PC-3 (cell line): ENCODE data around the gene SLC15A1. TPM values are rescaled to one million over a fixed set of nuclear protein-coding genes. Genes with fewer than 3 reads are reported as not detected.
"Not testable (repeated sequence)": the region's sequence is repeated elsewhere in the genome, so short reads cannot be mapped to it uniquely, and the experiment has no call there.

Experiments used
- ATAC-seq: fragments of 200-7000 bp; cut with Tn5 transposase; 2 replicates; pipeline ENCODE4 v1.9.1; 2020; ENCODE audit warnings: mild to moderate bottlenecking, moderate library complexity
- BruUV-seq: library from RNA; stranded (reverse); fragments of 400-500 nt; replicated peaks from 2 replicates; lab custom pipeline; 2021; lab: Mats Ljungman, UMichigan
- CTCF ChIA-PET: fragments of 300-600 bp; sonication (Branson Sonifier 250); formaldehyde crosslinking; loops from one replicate; lab custom pipeline; 2022; ENCODE audit warnings: antibody characterized with exemption; lab: Charles Lee
- POLR2A ChIA-PET: fragments of 300-600 bp; sonication (Branson Sonifier 250); formaldehyde crosslinking; loops from one replicate; lab custom pipeline; 2022; ENCODE audit warnings: antibody characterized with exemption; ENCODE audit not compliant: unreplicated experiment; lab: Charles Lee
- DNase-seq: peaks from one replicate; pipeline ENCODE4 v3.0.0-alpha.2; 2015
- H2AFZ ChIP-seq: fragments of 300-600 bp; sonication (generic); 2 replicates; pipeline ENCODE4 v1.6.0; 2016; ENCODE audit warnings: antibody characterized with exemption, low read length
- H3F3A ChIP-seq: fragments of 300-600 bp; sonication (generic); one replicate; pipeline ENCODE4 v1.6.0; 2017; ENCODE audit warnings: antibody characterized with exemption, low read length, control low read depth, mild to moderate bottlenecking; ENCODE audit not compliant: unreplicated experiment
- H3K27ac ChIP-seq: fragments of 300-600 bp; sonication (generic); 2 replicates; pipeline ENCODE4 v1.5.1; 2016; ENCODE audit warnings: mild to moderate bottlenecking, low read length
- H3K27me3 ChIP-seq: fragments of 300-600 bp; sonication (generic); 2 replicates; pipeline ENCODE4 v1.6.1; 2016; ENCODE audit warnings: low read length, mixed read lengths
- H3K36me3 ChIP-seq: fragments of 300-600 bp; sonication (generic); 2 replicates; pipeline ENCODE4 v1.6.1; 2016; ENCODE audit warnings: low read depth, mixed run types, low read length, mixed read lengths
- H3K4me1 ChIP-seq: fragments of 300-600 bp; sonication (generic); 2 replicates; pipeline ENCODE4 v1.5.1; 2016; ENCODE audit warnings: low read length; ENCODE audit not compliant: insufficient read depth
- H3K4me2 ChIP-seq: fragments of 300-600 bp; sonication (generic); 2 replicates; pipeline ENCODE4 v1.6.0; 2016; ENCODE audit warnings: low read length
- H3K4me3 ChIP-seq: fragments of 300-600 bp; sonication (generic); 2 replicates; pipeline ENCODE4 v1.5.1; 2016; ENCODE audit warnings: mild to moderate bottlenecking, low read length, mixed read lengths
- H3K79me2 ChIP-seq: fragments of 300-600 bp; sonication (generic); 2 replicates; pipeline ENCODE4 v1.6.1; 2017; ENCODE audit warnings: low read length, mixed read lengths
- H3K9ac ChIP-seq: fragments of 300-600 bp; sonication (generic); 2 replicates; pipeline ENCODE4 v1.6.0; 2016; ENCODE audit warnings: mild to moderate bottlenecking, low read length
- H3K9me2 ChIP-seq: fragments of 300-600 bp; sonication (generic); replicated peaks from 2 replicates; pipeline ENCODE4 v1.6.1; 2016; ENCODE audit warnings: mixed run types, low read length, mixed read lengths
- H3K9me3 ChIP-seq: fragments of 300-600 bp; sonication (generic); 2 replicates; pipeline ENCODE4 v1.6.1; 2016; ENCODE audit warnings: low read length, mixed read lengths
- H4K20me1 ChIP-seq: fragments of 300-600 bp; sonication (generic); 2 replicates; pipeline ENCODE4 v1.6.1; 2016; ENCODE audit warnings: low read length, mixed read lengths
- CTCF ChIP-seq: fragments of 300-600 bp; sonication (generic); conservative IDR thresholded peaks from 2 replicates; pipeline ENCODE4 v1.5.1; 2017; ENCODE audit warnings: antibody characterized with exemption, low read depth, mild to moderate bottlenecking, low read length
- EZH2 ChIP-seq: fragments of 300-600 bp; sonication (generic); IDR thresholded peaks from one replicate; pipeline ENCODE4 v1.6.1; 2017; ENCODE audit warnings: antibody characterized with exemption, mild to moderate bottlenecking, low read length; ENCODE audit not compliant: unreplicated experiment
- EZH2phosphoT487 ChIP-seq: fragments of 300-600 bp; sonication (generic); IDR thresholded peaks from 2 replicates; pipeline ENCODE4 v1.6.1; 2018; ENCODE audit warnings: mild to moderate bottlenecking, antibody characterized with exemption, low read length, borderline replicate concordance
- intact Hi-C: fragments of 100-400 bp; cut with micrococcal nuclease; formaldehyde crosslinking; loops from 2 replicates; pipeline ENCODE4 v1.9.0; 2023
- total RNA-seq: library from RNA; depleted of rRNA; stranded (reverse); fragments of >200 nt; gene quantifications from 2 replicates; pipeline ENCODE4 v1.2.3, GENCODE V29; 2014

Gene SLC15A1
- total RNA-seq, 1 experiment from 2014 or later: 1.7 TPM

- Histone ChIP-seq H3K9me2 (no peaks in the 10 kb centered on the region), H3K27me3 (no peaks in the 10 kb centered on the region), H3K36me3 (no peaks in the 10 kb centered on the region), H3K4me1 (no peaks in the 10 kb centered on the region), H3K79me2 (no peaks in the 10 kb centered on the region), H3K9me3 (no peaks in the 10 kb centered on the region), H2AFZ (0 out of 2 replicates have a peak overlapping the region, but pooled peaks have one; percentile 6), H3K4me2 (no peak overlapping the region), H3F3A (no peaks in the 10 kb centered on the region), H3K4me3 (no peak overlapping the region), H4K20me1 (no peaks in the 10 kb centered on the region), H3K27ac (no peak overlapping the region), H3K9ac (no peak overlapping the region)
- BruUV-seq: no TSS peak
- no peak for TF ChIP-seq EZH2phosphoT487
- intact Hi-C loops: no loop called here
- DNase-seq: no peak
- ChIA-PET POLR2A (interaction anchor here (0.6 kb wide), 1 partner anchor 62 kb away, joined by 3 read pairs; no protein-coding TSS in a partner anchor), CTCF (no interaction called here)
- no peak for ATAC-seq
Measured at GRCh38 chr13:98761126-98761985, 8.9 kb upstream of the SLC15A1 start.

GRCh38 chr13:98755729-98756128 is 3.3 kb upstream of the SLC15A1 start:
- DNase-seq (no peak), ATAC-seq (no peak)
- POLR2A ChIA-PET: no interaction called here
- no peak for TF ChIP-seq EZH2phosphoT487
- TF ChIP-seq CTCF: no peak
- no peak for TF ChIP-seq EZH2
- BruUV-seq: no TSS peak
- Histone ChIP-seq H3K4me2 (no peak overlapping the region), H3K27ac (no peak overlapping the region), H3K4me3 (no peak overlapping the region), H3F3A (no peaks in the 10 kb centered on the region), H3K27me3 (no peaks in the 10 kb centered on the region), H3K9me2 (no peaks in the 10 kb centered on the region), H2AFZ (no peak overlapping the region), H3K4me1 (no peaks in the 10 kb centered on the region), H4K20me1 (no peaks in the 10 kb centered on the region), H3K9me3 (no peaks in the 10 kb centered on the region), H3K9ac (no peak overlapping the region), H3K36me3 (no peaks in the 10 kb centered on the region), H3K79me2 (no peaks in the 10 kb centered on the region)
- intact Hi-C loops: no loop called here
- CTCF ChIA-PET: no interaction called here

GRCh38 chr13:98755116-98755515 is 2.6 kb upstream of the SLC15A1 start:
- no peaks in the 10 kb centered on the region for H3K27me3 ChIP-seq
- no peaks in the 10 kb centered on the region for H3K36me3 ChIP-seq
- H3K79me2 ChIP-seq: no peaks in the 10 kb centered on the region
- no peaks in the 10 kb centered on the region for H3F3A ChIP-seq
- no peak overlapping the region for H2AFZ ChIP-seq
- no peak for DNase-seq
- no peak overlapping the region for H3K9ac ChIP-seq
- POLR2A ChIA-PET: no interaction called here
- ATAC-seq: no peak
- H3K4me3 ChIP-seq: no peak overlapping the region
- H4K20me1 ChIP-seq: no peaks in the 10 kb centered on the region
- no peaks in the 10 kb centered on the region for H3K4me1 ChIP-seq
- BruUV-seq: no TSS peak
- CTCF ChIA-PET: no interaction called here
- intact Hi-C loops: no loop called here
- H3K9me2 ChIP-seq: no peaks in the 10 kb centered on the region
- H3K9me3 ChIP-seq: no peaks in the 10 kb centered on the region
- H3K4me2 ChIP-seq: no peak overlapping the region
- no peak overlapping the region for H3K27ac ChIP-seq
- TF ChIP-seq EZH2phosphoT487 (no peak), CTCF (no peak), EZH2 (no peak)

GRCh38 chr13:98754468-98754867 is 2.0 kb upstream of the SLC15A1 start:
- ATAC-seq, H3K27me3 ChIP-seq, POLR2A ChIA-PET, intact Hi-C loops, H3K36me3 ChIP-seq, H3K9ac ChIP-seq, H4K20me1 ChIP-seq, H3K79me2 ChIP-seq, DNase-seq, H3K4me2 ChIP-seq, H3F3A ChIP-seq, H3K4me1 ChIP-seq, H3K9me3 ChIP-seq, CTCF ChIA-PET, H2AFZ ChIP-seq, H3K4me3 ChIP-seq, BruUV-seq, H3K9me2 ChIP-seq, H3K27ac ChIP-seq: not testable (repeated sequence)
